H9 (cell line): ENCODE data around the gene GABRB3. TPM values are rescaled to one million over a fixed set of nuclear protein-coding genes. Genes with fewer than 3 reads are reported as not detected.

ENCODE experiments used
- DNase-seq: peaks from one replicate; pipeline ENCODE4 v3.0.0-alpha.2; 2017
- H2AFZ ChIP-seq: one replicate; pipeline ENCODE4 v1.6.1; 2013; ENCODE audit warnings: mild to moderate bottlenecking, low read length, control low read depth, moderate library complexity
- H2AK5ac ChIP-seq: 2 replicates; pipeline ENCODE4 v1.6.1; 2013; ENCODE audit warnings: low read length, control low read depth, mixed read lengths; ENCODE audit not compliant: insufficient read length
- H2BK120ac ChIP-seq: one replicate; pipeline ENCODE4 v1.6.1; 2013; ENCODE audit warnings: low read depth, mild to moderate bottlenecking, low read length, control low read depth, inconsistent platforms; ENCODE audit not compliant: poor library complexity, severe bottlenecking
- H2BK12ac ChIP-seq: 2 replicates; pipeline ENCODE4 v1.6.1; 2013; ENCODE audit warnings: low read length, control low read depth, mixed read lengths, low read depth; ENCODE audit not compliant: insufficient read length
- H2BK15ac ChIP-seq: 2 replicates; pipeline ENCODE4 v1.6.1; 2013; ENCODE audit warnings: low read depth, low read length, control low read depth
- H2BK20ac ChIP-seq: one replicate; pipeline ENCODE4 v1.6.1; 2013; ENCODE audit warnings: low read depth, mild to moderate bottlenecking, low read length, control low read depth, inconsistent platforms; ENCODE audit not compliant: poor library complexity, severe bottlenecking
- H2BK5ac ChIP-seq: 2 replicates; pipeline ENCODE4 v1.6.1; 2013; ENCODE audit warnings: low read length, control low read depth, mixed read lengths; ENCODE audit not compliant: insufficient read length
- H3K14ac ChIP-seq: 2 replicates; pipeline ENCODE4 v1.6.1; 2013; ENCODE audit warnings: low read length, control low read depth; ENCODE audit not compliant: insufficient read depth
- H3K18ac ChIP-seq: 2 replicates; pipeline ENCODE4 v1.6.1; 2013; ENCODE audit warnings: low read depth, mild to moderate bottlenecking, mixed read lengths, low read length, control low read depth; ENCODE audit not compliant: insufficient read length
- H3K23ac ChIP-seq: 2 replicates; pipeline ENCODE4 v1.6.1; 2013; ENCODE audit warnings: low read length, control low read depth, mixed read lengths, low read depth; ENCODE audit not compliant: insufficient read length
- H3K23me2 ChIP-seq: 2 replicates; pipeline ENCODE4 v1.6.1; 2013; ENCODE audit warnings: low read depth, mild to moderate bottlenecking, mixed read lengths, low read length, control low read depth; ENCODE audit not compliant: insufficient read length, poor library complexity, severe bottlenecking
- H3K27ac ChIP-seq: 2 replicates; pipeline ENCODE4 v1.5.1; 2013; ENCODE audit warnings: low read length, control low read depth, mixed read lengths, low read depth; ENCODE audit not compliant: insufficient read length
- H3K27me3 ChIP-seq: 2 replicates; pipeline ENCODE4 v1.6.1; 2013; ENCODE audit warnings: low read length, control low read depth, inconsistent platforms; ENCODE audit not compliant: insufficient read depth
- H3K4ac ChIP-seq: 2 replicates; pipeline ENCODE4 v1.6.1; 2013; ENCODE audit warnings: low read depth, mild to moderate bottlenecking, control low read depth, inconsistent platforms, low read length, moderate library complexity
- H3K4me1 ChIP-seq: 2 replicates; pipeline ENCODE4 v1.6.1; 2013; ENCODE audit warnings: low read length, control low read depth, inconsistent platforms; ENCODE audit not compliant: insufficient read depth
- H3K4me2 ChIP-seq: 2 replicates; pipeline ENCODE4 v1.6.1; 2013; ENCODE audit warnings: low read length, control low read depth, mixed read lengths; ENCODE audit not compliant: insufficient read length, insufficient read depth
- H3K56ac ChIP-seq: 2 replicates; pipeline ENCODE4 v1.6.1; 2013; ENCODE audit warnings: low read depth, mild to moderate bottlenecking, mixed read lengths, low read length, control low read depth; ENCODE audit not compliant: insufficient read length
- H3K79me1 ChIP-seq: 2 replicates; pipeline ENCODE4 v1.6.1; 2013; ENCODE audit warnings: low read depth, mild to moderate bottlenecking, moderate library complexity, low read length, control low read depth, inconsistent platforms; ENCODE audit not compliant: insufficient read depth, poor library complexity, severe bottlenecking
- H3K79me2 ChIP-seq: 2 replicates; pipeline ENCODE4 v1.6.1; 2013; ENCODE audit warnings: low read length, control low read depth, inconsistent platforms; ENCODE audit not compliant: insufficient read depth
- H3K9ac ChIP-seq: 2 replicates; pipeline ENCODE4 v1.6.1; 2013; ENCODE audit warnings: low read length, control low read depth, mixed read lengths; ENCODE audit not compliant: insufficient read length; ENCODE audit errors: extremely low read depth
- H3K9me3 ChIP-seq: one replicate; pipeline ENCODE4 v1.6.1; 2013; ENCODE audit warnings: low read depth, low read length, inconsistent platforms; ENCODE audit not compliant: control insufficient read depth
- H3T11ph ChIP-seq: one replicate; pipeline ENCODE4 v1.6.1; 2013; ENCODE audit warnings: mild to moderate bottlenecking, low read length, control low read depth, inconsistent platforms
- H4K20me1 ChIP-seq: one replicate; pipeline ENCODE4 v1.6.1; 2013; ENCODE audit not compliant: control insufficient read depth, insufficient read length, insufficient read depth
- H4K5ac ChIP-seq: 2 replicates; pipeline ENCODE4 v1.6.1; 2013; ENCODE audit warnings: low read depth, mild to moderate bottlenecking, mixed read lengths, low read length, control low read depth; ENCODE audit not compliant: insufficient read length
- H4K8ac ChIP-seq: replicated peaks from 2 replicates; pipeline ENCODE4 v1.6.1; 2013; ENCODE audit warnings: low read length, control low read depth, mixed read lengths, low read depth; ENCODE audit not compliant: insufficient read length
- H4K91ac ChIP-seq: 2 replicates; pipeline ENCODE4 v1.6.1; 2013; ENCODE audit warnings: low read depth, mild to moderate bottlenecking, moderate library complexity, mixed read lengths, low read length, control low read depth; ENCODE audit not compliant: insufficient read length
- H3K27ac Mint-ChIP-seq, 3 experiments: 2 replicates in 2 of 3; 3 replicates in 1 of 3; pipeline ENCODE4 v1.8.0; 2020 to 2021; ENCODE audit warnings: mixed read lengths in 3 of 3, mild to moderate bottlenecking in 1 of 3, moderate library complexity in 1 of 3
- H3K27me3 Mint-ChIP-seq: 2 replicates; pipeline ENCODE4 v1.8.0; 2021; ENCODE audit warnings: low read depth, mild to moderate bottlenecking, moderate library complexity, mixed read lengths
- H3K36me3 Mint-ChIP-seq, 3 experiments: 2 replicates in 2 of 3; 3 replicates in 1 of 3; pipeline ENCODE4 v1.8.0; 2020 to 2021; ENCODE audit warnings: low read depth in 3 of 3, mixed read lengths in 3 of 3; ENCODE audit not compliant: insufficient read depth in 1 of 3
- H3K4me1 Mint-ChIP-seq, 2 experiments: 2 replicates each; pipeline ENCODE4 v1.8.0; 2020; ENCODE audit warnings: mixed read lengths in 2 of 2
- H3K4me3 Mint-ChIP-seq, 2 experiments: 2 replicates in 1 of 2; 3 replicates in 1 of 2; pipeline ENCODE4 v1.8.0; 2020 to 2021; ENCODE audit warnings: mild to moderate bottlenecking in 2 of 2, mixed read lengths in 2 of 2, moderate library complexity in 1 of 2
- H3K9me3 Mint-ChIP-seq, 2 experiments: 2 replicates in 1 of 2; 3 replicates in 1 of 2; pipeline ENCODE4 v1.8.0; 2020; ENCODE audit warnings: mild to moderate bottlenecking in 2 of 2, mixed read lengths in 2 of 2, moderate library complexity in 1 of 2
- WGBS: extraction: QIAGEN DNeasy Blood & Tissue Kit; methylation state at CpG from one replicate; pipeline ENCODE4 v1.1.7; 2013; ENCODE audit warnings: missing lambda C conversion rate, low lambda C conversion rate, mixed read lengths; ENCODE audit not compliant: insufficient read length; ENCODE audit errors: extremely low coverage; 5-methylcytosine and 5-hydroxymethylcytosine counted together
- total RNA-seq: library from RNA; stranded (reverse); gene quantifications from 2 replicates; pipeline ENCODE4 v1.2.1, GENCODE V29; 2021
- TF ChIP-seq, protein P1 (sequence below): fragments of 200-600 bp; sonication (generic); conservative IDR thresholded peaks from 3 replicates; pipeline ENCODE4 v1.8.0; 2021; ENCODE audit warnings: antibody characterized with exemption, mild to moderate bottlenecking

Gene GABRB3
- total RNA-seq, 1 experiment from 2014 or later, result 98.2 TPM

- Histone ChIP-seq H2BK20ac (no peak overlapping the region), H3K79me1 (no peaks in the 10 kb centered on the region), H3K27ac (no peak overlapping the region), H4K20me1 (no peaks in the 10 kb centered on the region), H4K8ac (no peak overlapping the region), H2BK12ac (no peak overlapping the region), H2BK5ac (no peak overlapping the region), H3K23me2 (no peaks in the 10 kb centered on the region), H3K27me3 (no peaks in the 10 kb centered on the region), H3K23ac (no peak overlapping the region), H3K56ac (no peak overlapping the region), H3K4me2 (no peak overlapping the region), H4K5ac (no peak overlapping the region), H2AK5ac (no peak overlapping the region), H3K4me1 (peaks cover 16% of the 10 kb centered on the region), H3K14ac (no peak overlapping the region), H4K91ac (no peak overlapping the region), H3K18ac (no peak overlapping the region), H3T11ph (no peak overlapping the region), H2AFZ (no peak overlapping the region), H2BK15ac (no peak overlapping the region), H3K9me3 (no peaks in the 10 kb centered on the region), H2BK120ac (no peak overlapping the region), H3K4ac (no peak overlapping the region), H3K79me2 (peaks cover 4% of the 10 kb centered on the region; the same call in 1 of the 2 replicates), H3K9ac (no peak overlapping the region)
- Mint-ChIP-seq H3K9me3 (no peaks in the 10 kb centered on the region), H3K4me1 (peaks cover 46 to 52% of the 10 kb centered on the region in 2 experiments), H3K27ac (peak overlapping the region in 1 of 3 experiments; percentile 6; a peak in 1 of 7 replicates), H3K36me3 (peaks cover 0 to 9% (median 5%) of the 10 kb centered on the region in 3 experiments; a peak in 3 of 7 replicates), H3K27me3 (no peaks in the 10 kb centered on the region), H3K4me3 (no peak overlapping the region)
- TF ChIP-seq, protein P1, sequence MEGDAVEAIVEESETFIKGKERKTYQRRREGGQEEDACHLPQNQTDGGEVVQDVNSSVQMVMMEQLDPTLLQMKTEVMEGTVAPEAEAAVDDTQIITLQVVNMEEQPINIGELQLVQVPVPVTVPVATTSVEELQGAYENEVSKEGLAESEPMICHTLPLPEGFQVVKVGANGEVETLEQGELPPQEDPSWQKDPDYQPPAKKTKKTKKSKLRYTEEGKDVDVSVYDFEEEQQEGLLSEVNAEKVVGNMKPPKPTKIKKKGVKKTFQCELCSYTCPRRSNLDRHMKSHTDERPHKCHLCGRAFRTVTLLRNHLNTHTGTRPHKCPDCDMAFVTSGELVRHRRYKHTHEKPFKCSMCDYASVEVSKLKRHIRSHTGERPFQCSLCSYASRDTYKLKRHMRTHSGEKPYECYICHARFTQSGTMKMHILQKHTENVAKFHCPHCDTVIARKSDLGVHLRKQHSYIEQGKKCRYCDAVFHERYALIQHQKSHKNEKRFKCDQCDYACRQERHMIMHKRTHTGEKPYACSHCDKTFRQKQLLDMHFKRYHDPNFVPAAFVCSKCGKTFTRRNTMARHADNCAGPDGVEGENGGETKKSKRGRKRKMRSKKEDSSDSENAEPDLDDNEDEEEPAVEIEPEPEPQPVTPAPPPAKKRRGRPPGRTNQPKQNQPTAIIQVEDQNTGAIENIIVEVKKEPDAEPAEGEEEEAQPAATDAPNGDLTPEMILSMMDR, result no peak
- no CpG with 5 or more reads among the region's 2 CpGs for WGBS
- DNase-seq, result no peak
Observed at GRCh38 chr15:26635105-26635504, 137.8 kb downstream of the GABRB3 start.
